NCI-H2029 treated with DMSO at 0.1 percent for 48 hours (cell line): ENCODE results near the gene TRMT44.

Experiments
- DNase-seq: peaks from one replicate; lab custom pipeline; 2025; lab: John Stamatoyannopoulos, UW

The TRMT44 gene

GRCh38 chr4:8434251-8435073, 6.1 kb upstream of the TRMT44 start:
- DNase-seq: no peak

GRCh38 chr4:8435656-8436121, 4.9 kb upstream of the TRMT44 start:
- no peak for DNase-seq

GRCh38 chr4:8437281-8437680, 3.3 kb upstream of the TRMT44 start:
- no peak for DNase-seq

GRCh38 chr4:8438743-8439142, 1.8 kb upstream of the TRMT44 start:
- DNase-seq: no peak

- DNase-seq: no peak
Observed at GRCh38 chr4:8439168-8439567, 1.4 kb upstream of the TRMT44 start.

GRCh38 chr4:8439914-8440491, 574 bp upstream of the TRMT44 start:
- DNase-seq: peak; percentile 42

- no peak for DNase-seq
Observed at GRCh38 chr4:8441499-8442091, 1.0 kb downstream of the TRMT44 start.

- DNase-seq: no peak
Observed at GRCh38 chr4:8442596-8443358, 2.2 kb downstream of the TRMT44 start.

GRCh38 chr4:8443801-8444200, 3.2 kb downstream of the TRMT44 start:
- DNase-seq: no peak

- no peak for DNase-seq
Observed at GRCh38 chr4:8446122-8446521, 5.5 kb downstream of the TRMT44 start.

- no peak for DNase-seq
Observed at GRCh38 chr4:8451440-8452182, 11.0 kb downstream of the TRMT44 start.

- no peak for DNase-seq
Observed at GRCh38 chr4:8453957-8454356, 13.4 kb downstream of the TRMT44 start.

- DNase-seq: no peak
Observed at GRCh38 chr4:8457646-8458252, 17.2 kb downstream of the TRMT44 start.

GRCh38 chr4:8459867-8460445, 19.4 kb downstream of the TRMT44 start:
- no peak for DNase-seq

GRCh38 chr4:8461086-8461485, 20.5 kb downstream of the TRMT44 start:
- DNase-seq: no peak

GRCh38 chr4:8461616-8462015, 21.0 kb downstream of the TRMT44 start:
- DNase-seq: no peak

GRCh38 chr4:8463811-8464210, 23.2 kb downstream of the TRMT44 start:
- no peak for DNase-seq

GRCh38 chr4:8464381-8464780, 23.8 kb downstream of the TRMT44 start:
- DNase-seq: no peak

- no peak for DNase-seq
Observed at GRCh38 chr4:8465615-8466611, 25.3 kb downstream of the TRMT44 start.

GRCh38 chr4:8467016-8467415, 26.4 kb downstream of the TRMT44 start:
- DNase-seq: no peak
